ENCODE data around the gene RBKS. TPM values are rescaled to one million over a fixed set of nuclear protein-coding genes. Genes with fewer than 3 reads are reported as not detected.
A peak's percentile ranks its signal among the peaks of the same experiment; 100 is the strongest.
"Not testable (repeated sequence)": the region's sequence is repeated elsewhere in the genome, so short reads cannot be mapped to it uniquely, and the experiment has no call there.

RBKS gene
- total and polyA plus RNA-seq, 4 donors = 0.90 to 6.5 (median 4.6) TPM

DNA sequence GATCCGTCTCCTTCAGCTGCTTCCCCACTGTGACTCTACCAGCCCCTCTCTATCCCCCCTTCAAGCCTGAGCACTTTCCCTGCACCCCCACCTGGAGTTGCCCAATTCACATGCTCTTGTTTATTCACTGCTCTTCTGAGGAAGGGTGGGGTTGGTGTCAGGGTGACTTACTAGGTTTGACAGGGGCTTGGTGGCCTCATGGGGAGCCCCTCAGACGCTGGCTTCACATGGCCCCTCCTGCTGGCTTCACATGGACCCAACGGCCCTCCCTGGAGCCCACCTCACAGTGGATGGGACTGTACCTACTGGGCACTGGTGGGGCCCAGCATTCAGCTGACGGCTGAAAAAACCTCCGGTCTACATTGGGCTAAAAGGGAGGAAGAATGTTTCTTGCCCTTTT is 135.4 kb downstream of the RBKS start:
- intact Hi-C loops (cut with DNase I) = loop anchor here in 1 of 2 donors (5.0 kb wide), 2 partner anchors 642 to 697 kb away; no protein-coding TSS in a partner anchor
- DNase-seq (no peak), ATAC-seq (ENCODE audit: low FRiP score) (no peak)
- H3K27ac ChIP-seq (ENCODE audit: low read depth in 1 of 2, low read length in 2 of 2) = no peak overlapping the region
- H3K9me3 ChIP-seq (ENCODE audit: control insufficient read depth, low read length) = no peaks in the 10 kb centered on the region
- no peaks in the 10 kb centered on the region for H3K27me3 ChIP-seq (ENCODE audit: control insufficient read depth in 1 of 2, insufficient read depth in 2 of 2, low read length in 1 of 2)
- no peaks in the 10 kb centered on the region for H3K4me1 ChIP-seq (ENCODE audit: control insufficient read depth in 1 of 2, insufficient read depth in 2 of 2, low read length in 2 of 2)
- no peak overlapping the region for H3K4me3 ChIP-seq (ENCODE audit: low read length in 2 of 2)
- no peaks in the 10 kb centered on the region for H3K36me3 ChIP-seq (ENCODE audit: control insufficient read depth in 1 of 2, insufficient read depth in 2 of 2, low read length in 1 of 2)
- WGBS, 2 donors = 86 to 93% methylated on average over 5 of the region's 5 CpGs

DNA sequence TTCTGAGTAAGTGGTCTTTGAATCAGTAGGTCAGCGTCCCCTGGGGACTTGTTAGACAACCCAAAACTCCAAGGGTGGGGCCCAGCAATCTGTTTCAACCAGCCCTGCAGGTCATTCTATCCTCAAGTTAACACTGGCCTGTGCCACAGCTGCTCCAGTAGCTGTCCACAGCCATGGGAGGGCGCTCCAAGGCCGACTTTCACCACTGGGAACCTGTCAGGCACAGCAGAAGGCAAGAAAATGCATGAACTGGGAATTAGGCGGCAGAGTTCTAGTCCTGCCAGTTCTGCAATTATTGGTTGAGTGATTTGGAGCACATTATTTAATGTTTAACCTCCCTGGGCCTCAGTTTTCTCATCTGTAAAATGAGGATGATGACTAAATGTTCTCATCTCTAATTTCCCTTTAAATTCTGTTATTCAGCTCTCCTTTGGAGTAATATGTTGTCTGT is 136.0 kb downstream of the RBKS start:
- no peaks in the 10 kb centered on the region for H3K27me3 ChIP-seq (ENCODE audit: control insufficient read depth in 1 of 2, insufficient read depth in 2 of 2, low read length in 1 of 2)
- H3K9me3 ChIP-seq (ENCODE audit: control insufficient read depth, low read length) = no peaks in the 10 kb centered on the region
- no peaks in the 10 kb centered on the region for H3K4me1 ChIP-seq (ENCODE audit: control insufficient read depth in 1 of 2, insufficient read depth in 2 of 2, low read length in 2 of 2)
- no peaks in the 10 kb centered on the region for H3K36me3 ChIP-seq (ENCODE audit: control insufficient read depth in 1 of 2, insufficient read depth in 2 of 2, low read length in 1 of 2)
- intact Hi-C loops (cut with DNase I) = loop anchor here in 1 of 2 donors (5.0 kb wide), 1 partner anchor 643 kb away; no protein-coding TSS in a partner anchor
- DNase-seq (peak; percentile 89 to 92), ATAC-seq (ENCODE audit: low FRiP score) (peak; percentile 85)
- WGBS, 2 donors = 43 to 45% methylated on average over 4 of the region's 4 CpGs
- no peak overlapping the region for H3K27ac ChIP-seq (ENCODE audit: low read depth in 1 of 2, low read length in 2 of 2)
- H3K4me3 ChIP-seq (ENCODE audit: low read length in 2 of 2) = no peak overlapping the region

DNA sequence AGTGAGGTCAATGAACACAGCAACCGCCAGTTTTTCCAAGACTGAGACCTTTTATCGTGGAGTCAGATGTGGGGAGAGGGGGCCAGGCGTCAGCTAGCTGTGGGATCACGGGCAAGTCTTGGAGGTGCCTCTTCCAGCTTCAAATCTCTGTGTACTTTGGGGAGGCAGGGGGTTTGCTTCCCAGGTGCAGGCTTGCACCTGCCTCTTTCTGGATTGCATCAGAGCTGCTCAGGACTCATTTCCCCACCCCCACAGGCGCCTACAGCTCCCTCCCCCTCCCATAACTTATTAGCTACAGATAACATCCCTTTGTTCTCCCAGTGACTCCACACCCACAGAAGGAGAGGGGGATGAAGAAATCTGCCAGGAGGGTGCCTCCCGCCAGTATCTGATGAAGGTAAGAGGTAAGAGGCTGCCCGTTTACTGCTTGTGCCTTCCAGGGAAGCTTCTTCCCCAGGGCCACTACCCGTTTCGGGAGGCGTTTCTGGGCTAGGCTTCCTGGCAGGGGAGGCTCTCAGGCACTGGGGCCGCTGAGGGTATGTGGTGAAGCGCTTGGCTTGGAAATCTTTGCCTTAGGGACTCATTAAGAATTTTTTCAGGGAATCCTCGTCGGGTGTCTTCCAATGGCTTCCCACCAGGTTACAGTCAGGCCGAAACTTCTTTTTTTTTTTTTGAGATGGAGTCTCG is 137.5 kb downstream of the RBKS start:
- WGBS, 2 donors = 89 to 90% methylated on average over 16 of the region's 16 CpGs
- H3K4me1 ChIP-seq (ENCODE audit: control insufficient read depth in 1 of 2, insufficient read depth in 2 of 2, low read length in 2 of 2) = no peaks in the 10 kb centered on the region
- H3K9me3 ChIP-seq (ENCODE audit: control insufficient read depth, low read length) = no peaks in the 10 kb centered on the region
- DNase-seq = no peak
- H3K27ac ChIP-seq (ENCODE audit: low read depth in 1 of 2, low read length in 2 of 2) = no peak overlapping the region
- no peak for ATAC-seq (ENCODE audit: low FRiP score)
- H3K36me3 ChIP-seq (ENCODE audit: control insufficient read depth in 1 of 2, insufficient read depth in 2 of 2, low read length in 1 of 2) = no peaks in the 10 kb centered on the region
- no peak overlapping the region for H3K4me3 ChIP-seq (ENCODE audit: low read length in 2 of 2)
- H3K27me3 ChIP-seq (ENCODE audit: control insufficient read depth in 1 of 2, insufficient read depth in 2 of 2, low read length in 1 of 2) = no peaks in the 10 kb centered on the region
- intact Hi-C loops (cut with DNase I) = loop anchor here in 1 of 2 donors (5.0 kb wide), 1 partner anchor 645 kb away; no protein-coding TSS in a partner anchor

DNA sequence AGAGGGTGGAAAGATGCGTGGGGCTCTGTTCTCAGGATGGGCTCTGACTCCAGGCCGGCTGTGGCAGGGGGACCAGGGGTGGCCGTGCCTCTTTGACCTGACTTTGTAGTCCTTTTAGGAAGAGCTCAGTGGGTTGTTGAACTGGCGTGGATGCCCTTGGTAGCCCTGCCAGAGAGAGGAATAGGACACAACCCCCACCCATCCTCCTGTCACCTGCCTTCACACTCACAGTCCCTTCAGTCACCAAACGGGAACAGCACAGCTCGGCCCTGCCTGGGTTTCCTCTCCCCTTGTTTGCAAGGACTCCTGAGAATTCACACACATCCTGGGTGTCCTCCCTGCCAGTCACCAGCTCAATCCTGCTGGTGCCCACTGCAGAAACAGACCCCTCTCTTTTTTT is 138.8 kb downstream of the RBKS start:
- DNase-seq (no peak), ATAC-seq (ENCODE audit: low FRiP score) (no peak)
- Histone ChIP-seq H3K36me3 (ENCODE audit: control insufficient read depth in 1 of 2, insufficient read depth in 2 of 2, low read length in 1 of 2) (no peaks in the 10 kb centered on the region), H3K27ac (ENCODE audit: low read depth in 1 of 2, low read length in 2 of 2) (no peak overlapping the region), H3K4me3 (ENCODE audit: low read length in 2 of 2) (no peak overlapping the region), H3K27me3 (ENCODE audit: control insufficient read depth in 1 of 2, insufficient read depth in 2 of 2, low read length in 1 of 2) (no peaks in the 10 kb centered on the region), H3K9me3 (ENCODE audit: control insufficient read depth, low read length) (no peaks in the 10 kb centered on the region), H3K4me1 (ENCODE audit: control insufficient read depth in 1 of 2, insufficient read depth in 2 of 2, low read length in 2 of 2) (no peaks in the 10 kb centered on the region)
- WGBS, 2 donors = 92 to 95% methylated on average over 6 of the region's 6 CpGs
- intact Hi-C loops (cut with DNase I) = loop anchor here in 1 of 2 donors (5.0 kb wide), 1 partner anchor 646 kb away; no protein-coding TSS in a partner anchor

DNA sequence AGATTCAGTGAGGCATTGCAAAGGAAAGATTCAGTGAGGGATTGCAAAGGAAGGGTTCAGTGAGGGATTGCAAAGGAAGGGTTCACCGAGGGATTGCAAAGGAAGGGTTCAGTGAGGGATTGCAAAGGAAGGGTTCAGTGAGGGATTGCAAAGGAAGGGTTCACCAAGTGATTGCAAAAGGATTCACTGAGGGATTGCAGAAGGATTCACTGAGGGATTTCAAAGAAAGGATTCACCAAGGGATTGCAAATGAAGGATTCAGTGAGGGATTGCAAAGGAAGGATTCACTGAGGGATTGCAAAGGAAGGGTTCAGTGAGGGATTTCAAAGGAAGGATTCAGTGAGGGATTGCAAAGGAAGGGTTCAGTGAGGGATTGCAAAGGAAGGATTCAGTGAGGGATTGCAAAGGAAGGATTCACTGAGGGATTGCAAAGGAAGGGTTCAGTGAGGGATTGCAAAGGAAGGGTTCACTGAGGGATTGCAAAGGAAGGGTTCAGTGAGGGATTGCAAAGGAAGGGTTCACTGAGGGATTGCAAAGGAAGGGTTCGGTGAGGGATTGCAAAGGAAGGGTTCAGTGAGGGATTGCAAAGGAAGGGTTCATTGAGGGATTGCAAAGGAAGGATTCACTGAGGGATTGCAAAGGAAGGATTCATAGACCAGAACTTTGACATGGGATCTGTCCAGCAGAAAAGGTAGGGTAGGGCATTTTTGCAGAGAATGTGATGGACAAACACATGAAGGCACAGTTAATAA is 141.2 kb downstream of the RBKS start:
- H3K27me3 ChIP-seq (ENCODE audit: control insufficient read depth in 1 of 2, insufficient read depth in 2 of 2, low read length in 1 of 2); H3K27ac ChIP-seq (ENCODE audit: low read depth in 1 of 2, low read length in 2 of 2); H3K4me3 ChIP-seq (ENCODE audit: low read length in 2 of 2); H3K9me3 ChIP-seq (ENCODE audit: control insufficient read depth, low read length); H3K4me1 ChIP-seq (ENCODE audit: control insufficient read depth in 1 of 2, insufficient read depth in 2 of 2, low read length in 2 of 2); DNase-seq; intact Hi-C loops (cut with DNase I); H3K36me3 ChIP-seq (ENCODE audit: control insufficient read depth in 1 of 2, insufficient read depth in 2 of 2, low read length in 1 of 2); ATAC-seq (ENCODE audit: low FRiP score): not testable (repeated sequence)
- WGBS, 2 donors = 92% methylated on average over 2 of the region's 2 CpGs

DNA sequence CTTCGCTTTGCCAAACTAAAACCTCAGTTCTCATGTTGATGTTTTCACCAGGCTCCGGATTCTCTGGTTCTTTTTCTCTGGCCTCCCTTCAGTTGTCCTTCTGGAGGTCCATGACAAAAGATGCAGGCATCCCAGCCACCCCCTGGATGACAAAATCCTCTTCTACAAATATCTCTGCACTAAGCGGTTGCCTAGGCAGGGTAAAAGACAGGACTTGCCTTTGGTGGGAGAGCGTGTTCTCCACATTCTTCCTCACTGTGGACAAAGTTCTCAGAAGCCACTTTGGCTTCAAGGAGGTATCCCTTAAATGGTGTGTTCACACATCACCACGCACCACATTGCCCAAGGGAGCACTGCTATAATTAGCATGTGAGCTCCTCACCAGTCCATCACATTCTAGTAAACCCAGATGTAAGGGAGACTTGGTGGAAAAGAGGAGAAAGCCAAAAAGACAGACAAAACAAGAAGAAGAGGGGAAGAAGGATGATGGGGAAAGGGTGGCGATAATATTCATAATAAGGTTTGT is 142.3 kb downstream of the RBKS start:
- WGBS, 2 donors = 56% methylated on average over 6 of the region's 6 CpGs
- no peaks in the 10 kb centered on the region for H3K36me3 ChIP-seq (ENCODE audit: control insufficient read depth in 1 of 2, insufficient read depth in 2 of 2, low read length in 1 of 2)
- H3K4me3 ChIP-seq (ENCODE audit: low read length in 2 of 2) = no peak overlapping the region
- H3K9me3 ChIP-seq (ENCODE audit: control insufficient read depth, low read length) = no peaks in the 10 kb centered on the region
- DNase-seq = no peak
- ATAC-seq (ENCODE audit: low FRiP score) = no peak
- peaks cover 0 to 2% of the 10 kb centered on the region in 2 donors for H3K4me1 ChIP-seq (ENCODE audit: control insufficient read depth in 1 of 2, insufficient read depth in 2 of 2, low read length in 2 of 2)
- no peak overlapping the region for H3K27ac ChIP-seq (ENCODE audit: low read depth in 1 of 2, low read length in 2 of 2)
- intact Hi-C loops (cut with DNase I) = no loop called here
- no peaks in the 10 kb centered on the region for H3K27me3 ChIP-seq (ENCODE audit: control insufficient read depth in 1 of 2, insufficient read depth in 2 of 2, low read length in 1 of 2)

DNA sequence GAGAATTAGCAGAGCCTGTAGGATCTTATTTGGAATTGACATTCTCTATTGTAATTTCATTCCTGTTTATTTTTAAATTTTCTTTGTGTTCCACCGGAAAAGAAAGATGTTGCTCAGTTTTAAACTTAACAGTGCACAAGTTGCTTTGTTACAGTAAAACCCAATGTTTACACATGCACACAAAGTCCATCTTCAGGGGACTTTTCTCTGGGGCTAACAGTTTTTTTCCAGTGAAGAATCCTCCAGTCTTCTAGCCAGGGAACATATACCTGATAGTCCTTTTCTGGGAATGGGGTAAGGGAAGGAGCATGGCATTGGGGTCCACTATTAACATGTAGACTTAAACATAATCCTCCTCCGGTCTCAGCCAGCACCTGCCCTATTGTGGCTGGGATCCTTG is 143.9 kb downstream of the RBKS start:
- H3K9me3 ChIP-seq (ENCODE audit: control insufficient read depth, low read length) = no peaks in the 10 kb centered on the region
- H3K4me3 ChIP-seq (ENCODE audit: low read length in 2 of 2) = no peak overlapping the region
- no peak for DNase-seq
- no peaks in the 10 kb centered on the region for H3K36me3 ChIP-seq (ENCODE audit: control insufficient read depth in 1 of 2, insufficient read depth in 2 of 2, low read length in 1 of 2)
- intact Hi-C loops (cut with DNase I) = no loop called here
- H3K27ac ChIP-seq (ENCODE audit: low read depth in 1 of 2, low read length in 2 of 2) = no peak overlapping the region
- no peak for ATAC-seq (ENCODE audit: low FRiP score)
- no peaks in the 10 kb centered on the region for H3K27me3 ChIP-seq (ENCODE audit: control insufficient read depth in 1 of 2, insufficient read depth in 2 of 2, low read length in 1 of 2)
- peaks cover 0 to 2% of the 10 kb centered on the region in 2 donors for H3K4me1 ChIP-seq (ENCODE audit: control insufficient read depth in 1 of 2, insufficient read depth in 2 of 2, low read length in 2 of 2)
- WGBS, 2 donors = 88 to 89% methylated on average over 2 of the region's 2 CpGs

DNA sequence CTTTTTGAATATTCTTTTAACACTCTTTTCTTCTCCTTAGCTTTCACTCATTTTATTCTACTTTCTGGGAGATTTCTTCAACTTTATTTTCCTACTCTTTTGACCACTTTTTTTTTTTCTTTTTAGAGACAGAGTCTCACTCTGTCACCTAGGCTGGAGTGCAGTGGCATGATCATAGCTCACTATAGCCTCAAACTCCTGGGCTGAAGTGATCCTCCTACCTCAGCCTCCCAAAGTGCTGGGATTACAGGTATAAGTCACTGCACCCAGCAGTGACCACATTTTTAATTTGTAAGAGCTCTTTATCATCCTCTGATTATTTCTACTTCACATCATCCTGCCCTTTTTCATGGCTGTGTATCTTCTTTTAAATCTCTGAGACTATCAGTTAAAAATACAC is 144.7 kb downstream of the RBKS start:
- H3K9me3 ChIP-seq (ENCODE audit: control insufficient read depth, low read length); H3K27ac ChIP-seq (ENCODE audit: low read depth in 1 of 2, low read length in 2 of 2); H3K27me3 ChIP-seq (ENCODE audit: control insufficient read depth in 1 of 2, insufficient read depth in 2 of 2, low read length in 1 of 2); ATAC-seq (ENCODE audit: low FRiP score); H3K4me3 ChIP-seq (ENCODE audit: low read length in 2 of 2); H3K36me3 ChIP-seq (ENCODE audit: control insufficient read depth in 1 of 2, insufficient read depth in 2 of 2, low read length in 1 of 2); intact Hi-C loops (cut with DNase I); H3K4me1 ChIP-seq (ENCODE audit: control insufficient read depth in 1 of 2, insufficient read depth in 2 of 2, low read length in 2 of 2); DNase-seq: not testable (repeated sequence)

All from aorta (tissue), 5 donors.